HG02885 (cell line): ENCODE data around the gene FPGS.
A peak's percentile ranks its signal among the peaks of the same experiment; 100 is the strongest.
"Not testable (repeated sequence)": the region's sequence is repeated elsewhere in the genome, so short reads cannot be mapped to it uniquely, and the experiment has no call there.

Source experiments
- ATAC-seq: cut with Tn5 transposase; IDR thresholded peaks from one replicate; pipeline ENCODE4 v1.9.1; 2021; ENCODE audit warnings: mild to moderate bottlenecking; ENCODE audit not compliant: unreplicated experiment, poor library complexity

FPGS gene, protein sequence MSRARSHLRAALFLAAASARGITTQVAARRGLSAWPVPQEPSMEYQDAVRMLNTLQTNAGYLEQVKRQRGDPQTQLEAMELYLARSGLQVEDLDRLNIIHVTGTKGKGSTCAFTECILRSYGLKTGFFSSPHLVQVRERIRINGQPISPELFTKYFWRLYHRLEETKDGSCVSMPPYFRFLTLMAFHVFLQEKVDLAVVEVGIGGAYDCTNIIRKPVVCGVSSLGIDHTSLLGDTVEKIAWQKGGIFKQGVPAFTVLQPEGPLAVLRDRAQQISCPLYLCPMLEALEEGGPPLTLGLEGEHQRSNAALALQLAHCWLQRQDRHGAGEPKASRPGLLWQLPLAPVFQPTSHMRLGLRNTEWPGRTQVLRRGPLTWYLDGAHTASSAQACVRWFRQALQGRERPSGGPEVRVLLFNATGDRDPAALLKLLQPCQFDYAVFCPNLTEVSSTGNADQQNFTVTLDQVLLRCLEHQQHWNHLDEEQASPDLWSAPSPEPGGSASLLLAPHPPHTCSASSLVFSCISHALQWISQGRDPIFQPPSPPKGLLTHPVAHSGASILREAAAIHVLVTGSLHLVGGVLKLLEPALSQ

DNA sequence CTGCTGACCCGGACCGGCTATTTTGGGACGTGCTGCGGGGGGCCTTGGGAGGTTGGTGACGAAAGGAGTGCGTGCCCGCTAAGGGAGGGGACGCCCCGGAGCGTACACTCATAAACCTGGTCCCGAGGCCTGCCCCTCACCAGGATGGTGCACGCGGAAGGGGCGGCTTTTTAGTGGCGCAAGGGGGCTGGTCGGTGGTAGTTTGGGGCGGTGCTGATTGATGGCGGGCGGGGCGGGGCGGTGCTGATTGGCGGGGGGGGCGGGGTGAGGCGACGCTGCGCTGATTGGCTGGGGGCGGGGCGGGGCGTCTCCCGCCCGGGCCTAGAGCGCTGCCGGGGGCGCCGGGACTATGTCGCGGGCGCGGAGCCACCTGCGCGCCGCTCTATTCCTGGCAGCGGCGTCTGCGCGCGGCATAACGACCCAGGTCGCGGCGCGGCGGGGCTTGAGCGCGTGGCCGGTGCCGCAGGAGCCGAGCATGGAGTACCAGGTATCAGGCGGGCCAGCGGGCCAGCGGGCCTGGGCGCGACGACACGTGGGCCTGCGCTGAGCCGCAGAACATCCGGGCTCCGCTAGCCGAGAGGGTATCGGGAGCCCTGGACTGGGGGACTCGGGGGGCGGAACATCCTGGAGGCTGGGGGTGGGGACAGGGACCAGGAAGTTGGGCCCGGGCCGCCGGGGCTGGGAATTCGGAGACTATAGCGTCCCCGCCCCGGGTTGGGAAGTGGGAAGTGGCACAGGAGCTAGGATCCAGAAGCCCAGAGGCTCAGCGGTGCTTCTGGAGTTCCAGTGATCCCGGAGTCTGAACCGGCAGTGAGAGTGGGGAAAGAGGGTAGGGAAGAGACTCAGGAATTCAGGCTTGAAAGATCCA, at the start of gene FPGS:
TSS of gene FPGS (plus strand) at position 307 of the 868 bp plus-strand sequence. CDS start at position 350, 43 bp downstream.
- peak; percentile 81 for ATAC-seq

DNA sequence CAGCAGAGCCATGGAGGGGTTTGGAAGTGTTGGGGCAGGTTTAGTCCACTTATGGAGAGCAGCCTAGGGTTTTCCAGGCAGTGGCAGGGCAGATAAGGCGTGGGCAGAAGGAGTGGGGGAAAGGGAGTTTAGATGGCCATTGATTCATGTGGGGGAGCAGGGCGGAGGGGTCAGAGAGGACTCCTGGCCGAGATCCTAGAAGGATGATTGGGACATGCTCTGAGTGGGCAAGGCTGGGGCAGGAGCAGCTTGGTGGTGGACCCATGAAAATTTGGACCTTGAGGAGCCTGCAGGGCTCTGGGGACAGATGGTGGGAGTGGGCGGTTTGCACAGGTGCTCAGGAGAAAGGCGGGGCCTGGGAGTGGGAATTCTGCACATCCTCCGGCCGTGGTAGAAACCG, 49.5 kb upstream of the FPGS start:
- ATAC-seq, result no peak

DNA sequence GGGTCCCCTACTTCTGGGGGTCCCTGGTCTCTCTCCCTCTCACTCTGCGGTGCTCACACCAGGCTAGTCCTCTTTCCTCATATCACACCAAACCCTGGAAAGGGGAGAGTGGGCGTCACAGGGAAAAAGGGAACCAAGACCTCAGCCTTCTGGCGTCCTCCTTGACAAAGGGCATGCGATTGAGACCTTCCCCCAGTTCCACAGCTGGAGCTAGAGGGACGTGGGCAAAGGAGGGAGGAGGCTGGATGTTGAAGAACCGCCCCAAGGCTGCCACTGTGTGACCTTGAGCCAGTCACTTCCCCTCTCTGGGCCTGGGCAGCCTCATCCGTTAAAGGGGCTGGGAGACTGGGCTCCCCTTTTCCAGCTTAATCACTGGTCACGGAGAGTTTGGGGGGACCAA, 49.1 kb upstream of the FPGS start:
- ATAC-seq, result no peak

DNA sequence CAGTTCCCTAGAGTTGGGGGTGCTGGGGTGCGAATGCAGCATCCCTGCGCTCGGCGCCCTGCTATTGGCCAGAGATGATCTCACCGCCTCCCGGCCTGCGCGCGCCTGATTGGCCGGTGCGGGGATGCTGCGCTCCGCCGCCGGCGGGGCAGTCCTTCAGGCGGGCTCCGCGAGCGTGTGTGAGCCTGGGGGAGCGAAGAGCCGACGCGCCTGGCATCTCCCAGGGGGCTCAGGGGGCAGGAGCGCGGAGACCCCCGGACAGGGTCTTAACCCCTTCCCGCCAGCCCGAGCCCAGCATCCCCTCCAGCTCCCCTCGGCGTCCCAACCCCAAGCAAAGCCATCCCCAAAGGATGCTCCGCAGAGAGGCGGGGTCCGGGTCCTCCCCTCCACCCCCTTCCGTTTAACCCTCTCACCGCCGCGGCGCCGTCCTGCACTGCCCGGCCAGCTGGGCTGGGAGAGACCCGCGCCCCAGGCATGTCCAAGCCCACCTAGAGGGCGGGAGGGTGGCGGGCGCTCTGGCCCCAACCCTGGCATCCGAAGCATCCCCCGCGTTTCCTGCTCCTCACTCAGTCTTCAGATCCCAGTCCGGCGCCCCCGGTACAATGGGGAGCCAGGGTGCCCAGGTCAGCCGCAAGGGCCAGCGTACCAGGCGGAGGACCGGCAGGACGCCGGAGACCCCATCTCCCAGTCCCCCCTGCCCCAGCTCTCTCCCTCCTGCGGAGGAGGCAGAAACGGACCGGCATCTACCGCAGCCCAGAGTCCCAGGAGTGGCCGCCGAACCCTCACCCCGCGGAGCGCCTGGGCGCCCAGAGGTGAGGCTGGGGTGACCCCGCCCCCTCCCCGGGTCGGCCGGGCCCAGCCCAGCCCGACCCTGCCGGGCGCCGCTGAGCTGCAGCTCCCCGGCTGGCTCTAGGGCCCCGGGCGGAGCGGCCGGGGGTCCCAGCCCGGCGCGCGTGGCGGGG, 48.3 kb upstream of the FPGS start:
- no peak for ATAC-seq

DNA sequence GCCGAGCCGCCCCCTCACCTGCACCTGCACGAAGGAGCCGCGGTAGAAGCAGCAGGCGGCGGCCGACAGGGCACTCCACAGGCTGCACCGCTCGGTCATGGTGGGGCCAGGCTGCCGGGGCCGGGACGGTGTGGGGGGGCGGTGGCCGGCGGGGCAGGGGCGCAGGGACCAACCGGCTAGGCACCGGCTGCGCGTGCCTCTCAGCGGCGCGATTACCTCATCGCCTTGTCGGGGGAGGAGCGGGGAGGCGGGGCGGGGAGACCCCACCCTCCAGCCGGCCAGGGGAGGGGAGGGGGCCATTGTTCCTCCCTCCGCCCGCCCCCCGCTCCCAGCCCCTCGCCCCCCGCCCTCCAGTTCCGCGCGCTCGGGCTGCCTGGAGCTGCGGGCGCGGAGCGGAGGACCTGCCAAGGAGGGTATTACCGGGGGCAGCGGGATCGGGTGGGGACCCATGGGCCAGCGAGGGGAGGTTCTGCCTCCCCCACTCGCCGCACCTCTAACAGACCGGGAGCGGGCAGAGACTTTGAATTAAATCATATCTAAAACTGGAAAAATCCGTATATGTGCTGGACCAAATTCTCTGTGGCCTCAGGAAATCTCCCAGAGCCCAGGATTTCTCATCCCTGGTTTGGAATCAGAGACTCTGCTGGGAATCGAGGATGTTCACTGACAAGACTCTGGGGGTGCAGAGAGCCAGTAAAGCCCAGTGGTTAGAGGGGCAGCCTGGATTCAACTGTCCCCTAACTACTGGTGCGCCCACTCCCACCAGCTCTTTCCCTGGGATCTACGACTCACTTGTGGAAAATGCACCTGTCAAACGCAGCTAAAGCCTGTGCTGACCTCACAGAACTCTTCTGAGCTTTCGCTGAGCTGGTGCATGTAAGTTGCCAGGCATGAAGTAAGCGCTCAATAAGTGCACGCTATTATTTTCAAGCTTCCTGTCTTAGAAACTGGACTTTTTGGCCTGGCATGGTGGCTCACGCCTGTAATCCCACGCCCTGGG, 47.3 kb upstream of the FPGS start:
- ATAC-seq, result no peak

DNA sequence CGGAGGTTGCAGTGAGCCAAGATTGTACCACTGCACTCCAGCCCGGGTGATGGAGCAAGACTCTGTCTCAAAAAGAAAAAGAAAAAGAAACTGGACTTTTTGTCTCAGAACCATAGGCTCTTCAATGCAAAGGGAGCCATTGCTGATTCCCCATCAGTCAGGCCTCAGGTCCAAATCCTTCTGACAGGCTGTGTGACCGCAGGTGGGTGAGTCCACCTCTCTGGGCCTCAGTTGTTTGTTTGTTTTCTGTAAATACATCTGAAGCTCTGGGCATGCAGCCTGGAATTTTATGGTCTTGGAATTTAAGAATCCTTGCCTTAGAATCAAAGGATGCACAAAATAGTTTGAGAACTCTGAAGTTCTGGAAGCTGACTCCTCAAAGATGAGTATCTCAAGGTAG, 46.4 kb upstream of the FPGS start:
- no peak for ATAC-seq

DNA sequence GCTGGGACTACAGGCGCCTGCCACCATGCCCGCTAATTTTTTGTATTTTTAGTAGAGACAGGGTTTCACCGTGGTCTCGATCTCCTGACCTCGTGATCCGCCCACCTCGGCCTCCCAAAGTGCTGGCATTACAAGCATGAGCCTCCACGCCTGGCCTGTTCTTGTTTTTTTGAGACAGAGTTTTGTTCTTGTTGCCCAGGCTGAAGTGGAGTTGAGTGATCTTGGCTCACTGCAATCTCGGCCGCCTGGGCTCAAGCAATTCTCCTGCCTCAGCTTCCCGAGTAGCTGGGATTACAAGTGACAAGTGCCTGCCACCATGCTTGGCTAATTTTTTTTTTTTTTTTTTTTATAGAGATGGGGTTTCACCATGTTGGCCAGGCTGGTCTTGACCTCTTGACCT, 45.9 kb upstream of the FPGS start:
- not testable (repeated sequence) for ATAC-seq

DNA sequence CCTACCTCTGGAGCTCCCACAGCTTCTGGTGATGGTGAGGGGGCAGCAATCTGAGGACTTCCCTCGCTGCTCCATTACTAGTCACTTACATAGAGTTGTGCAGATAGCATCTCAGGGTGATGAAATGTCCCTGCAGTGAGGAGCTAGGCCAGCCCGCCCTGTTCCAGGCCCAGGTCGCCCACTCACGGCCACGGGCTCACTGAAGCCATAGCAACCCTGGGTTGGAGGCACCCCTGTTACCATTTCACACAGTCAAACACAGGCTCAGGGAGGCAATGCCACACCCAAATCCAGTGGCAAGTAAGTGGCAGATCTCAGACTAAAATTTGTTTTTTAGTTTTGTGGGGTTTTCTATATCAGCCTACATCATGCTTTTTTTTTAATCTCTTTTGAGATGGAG, 43.8 kb upstream of the FPGS start:
- ATAC-seq, result no peak

DNA sequence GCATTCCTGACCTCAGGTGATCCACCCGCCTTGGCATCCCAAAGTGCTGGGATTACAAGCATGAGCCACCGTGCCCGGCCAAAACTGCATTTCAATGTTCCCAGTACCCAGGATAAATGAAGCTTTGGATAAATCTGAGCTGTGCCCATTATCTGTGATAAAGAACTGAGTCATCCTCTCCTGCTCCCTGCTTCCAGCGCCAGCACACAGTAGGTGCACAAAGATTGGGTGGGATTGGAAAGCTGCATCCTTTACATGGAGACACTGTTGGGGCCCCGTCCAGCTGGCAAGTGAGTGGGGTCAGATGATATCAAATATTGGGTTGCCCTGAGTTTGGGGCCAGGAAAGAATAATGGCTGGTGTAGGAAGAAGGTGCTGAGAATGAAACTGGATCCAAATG, 41.6 kb upstream of the FPGS start:
- no peak for ATAC-seq

DNA sequence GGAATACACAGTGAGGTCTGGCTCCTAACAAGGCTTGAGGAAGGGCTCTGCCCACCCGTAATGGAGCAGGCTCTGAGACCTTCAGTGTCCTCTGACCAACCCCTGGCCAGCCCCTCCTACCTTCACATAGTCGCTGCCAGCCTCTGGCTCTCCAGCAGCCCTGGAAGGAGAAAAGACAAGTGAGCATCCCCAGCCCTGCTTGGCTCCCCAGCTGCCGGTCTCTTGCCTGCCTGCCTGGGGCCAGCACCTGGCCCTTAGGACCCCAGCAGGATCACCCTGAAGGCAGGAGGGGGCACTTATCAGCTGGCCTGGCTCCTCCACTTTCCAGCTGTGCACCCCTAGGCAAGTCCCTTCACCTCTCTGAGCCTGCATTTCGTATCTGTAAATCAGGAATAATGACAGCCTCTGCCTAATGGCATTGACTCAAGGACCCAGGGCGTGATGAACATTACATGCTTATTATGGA, 41.2 kb upstream of the FPGS start:
- no peak for ATAC-seq

DNA sequence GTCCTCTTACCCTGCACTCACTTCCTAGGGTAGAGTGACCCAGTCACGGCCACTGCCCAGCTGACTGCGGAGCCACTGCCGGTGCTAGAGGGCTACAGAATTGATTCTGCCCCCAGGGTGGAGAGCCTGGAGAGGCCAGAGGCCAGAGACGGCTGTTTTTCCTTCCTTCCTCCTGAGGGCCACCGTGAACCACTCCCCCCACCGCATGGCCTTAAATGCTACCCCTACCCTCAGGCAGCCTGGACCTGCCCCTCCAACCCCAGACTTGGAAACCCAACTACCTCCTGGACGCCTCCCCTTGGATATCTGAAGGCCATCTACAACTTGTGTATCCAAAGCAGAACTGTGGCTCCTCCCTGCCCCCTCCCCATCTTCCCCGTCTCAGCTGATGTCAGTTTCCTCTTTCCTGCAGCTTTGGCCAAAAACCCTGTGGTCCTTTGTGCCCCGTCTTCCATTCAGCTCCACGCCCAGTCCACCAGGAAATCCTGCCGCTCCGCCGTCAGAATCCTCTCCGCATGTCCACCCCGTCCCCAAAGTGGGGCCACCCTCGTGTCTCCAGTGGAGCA, 40.5 kb upstream of the FPGS start:
- no peak for ATAC-seq

DNA sequence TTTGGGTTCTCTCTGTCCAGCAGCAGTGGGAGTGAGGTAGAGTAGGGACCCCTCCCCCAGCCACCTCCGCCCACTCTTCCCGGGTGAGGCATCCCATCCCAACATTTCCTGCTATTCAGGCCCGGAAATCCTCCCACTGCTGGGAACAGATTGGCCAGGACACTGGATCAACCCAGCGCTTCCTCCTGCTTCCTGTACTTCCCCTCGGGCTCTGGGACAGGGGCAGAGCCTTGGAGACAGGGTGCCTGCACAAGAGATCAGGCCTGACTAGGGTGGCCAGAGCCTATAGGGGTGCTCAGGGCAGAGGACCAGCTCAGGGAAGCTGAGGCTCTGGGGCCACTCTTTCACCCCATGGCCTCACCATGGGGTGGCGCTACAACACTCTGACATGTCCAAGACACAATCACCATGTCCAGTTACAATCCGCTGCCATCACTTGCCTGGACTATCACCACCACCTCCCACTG, 38.7 kb upstream of the FPGS start:
- ATAC-seq, result no peak

DNA sequence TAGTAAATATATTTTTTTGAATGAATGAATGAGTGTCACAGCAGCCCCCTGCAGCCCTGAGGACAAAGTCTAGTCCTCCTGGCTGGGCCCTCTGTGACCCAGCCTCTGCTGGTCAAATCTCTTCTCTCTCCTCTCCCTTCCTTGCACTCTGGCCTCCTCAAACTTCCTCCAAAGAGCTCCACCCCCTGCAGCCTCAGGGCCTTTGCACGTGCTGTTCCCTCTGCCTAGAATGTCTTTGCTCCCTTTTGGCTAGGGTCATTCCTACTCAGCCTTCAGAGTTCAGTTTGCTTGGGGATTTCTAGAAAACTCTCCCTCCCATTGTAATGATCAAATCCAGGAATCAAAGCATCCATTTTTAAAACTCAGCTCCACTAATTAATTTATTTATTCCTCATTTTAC, 37.3 kb upstream of the FPGS start:
- ATAC-seq, result no peak

DNA sequence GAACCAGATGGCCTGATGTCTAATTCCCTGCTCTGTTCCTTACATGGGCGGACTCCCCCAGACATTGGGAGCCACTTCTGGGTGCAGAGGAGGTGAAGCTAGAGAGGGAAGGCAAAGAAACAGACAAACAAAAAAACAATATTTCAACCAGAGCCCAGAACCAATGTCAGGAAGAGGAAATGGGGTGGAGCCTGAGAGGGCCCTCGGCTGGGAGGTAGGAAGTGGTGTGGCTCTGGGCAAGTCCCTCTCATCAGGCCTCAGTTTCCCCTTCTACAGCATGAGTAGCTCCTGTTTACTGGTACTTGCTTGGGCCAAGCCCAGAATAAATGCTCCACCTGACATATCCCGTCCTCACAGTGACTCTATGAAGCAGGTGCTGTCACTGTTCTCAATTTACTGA, 35.3 kb upstream of the FPGS start:
- ATAC-seq, result no peak

DNA sequence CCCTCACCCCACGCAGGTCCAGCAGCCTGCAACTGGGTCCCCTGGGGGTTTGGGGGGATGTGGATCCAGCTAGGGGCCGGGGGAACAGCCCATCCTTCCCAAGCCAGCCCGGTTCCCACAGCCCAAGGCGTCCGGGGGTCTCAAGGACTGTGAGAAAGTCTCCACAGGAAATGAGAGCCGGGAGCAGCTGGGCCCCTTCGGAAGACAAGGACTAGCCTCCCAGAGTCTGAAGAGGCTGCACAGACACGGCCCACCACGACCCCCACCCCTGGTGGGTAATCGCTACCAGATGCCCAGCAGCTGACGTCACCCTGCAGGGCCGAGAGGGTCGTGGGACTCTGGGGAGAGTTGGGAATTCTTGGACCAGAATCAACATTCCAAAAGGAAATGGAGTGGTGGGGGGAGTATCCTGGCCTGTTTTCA, 34.8 kb upstream of the FPGS start:
- no peak for ATAC-seq

DNA sequence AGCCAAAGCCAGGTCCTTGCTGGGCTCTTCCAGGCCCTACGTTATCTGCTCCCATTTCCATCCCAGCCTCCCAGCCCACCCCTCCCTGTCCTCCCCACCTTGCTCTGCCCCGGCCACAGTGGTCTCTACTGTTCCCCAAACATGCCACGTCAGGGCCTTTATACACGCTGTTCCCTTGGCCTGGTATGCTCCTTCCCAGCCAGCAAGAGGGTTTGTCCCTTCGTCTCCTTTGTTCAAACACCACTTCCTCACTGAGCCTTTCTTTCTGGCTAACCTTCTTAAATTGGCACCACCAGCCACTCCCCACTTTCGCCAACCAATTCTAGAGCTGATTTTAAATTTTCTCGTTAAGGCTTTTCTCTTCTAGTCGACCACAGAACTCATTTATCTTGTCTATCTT, 34.0 kb upstream of the FPGS start:
- ATAC-seq, result no peak

DNA sequence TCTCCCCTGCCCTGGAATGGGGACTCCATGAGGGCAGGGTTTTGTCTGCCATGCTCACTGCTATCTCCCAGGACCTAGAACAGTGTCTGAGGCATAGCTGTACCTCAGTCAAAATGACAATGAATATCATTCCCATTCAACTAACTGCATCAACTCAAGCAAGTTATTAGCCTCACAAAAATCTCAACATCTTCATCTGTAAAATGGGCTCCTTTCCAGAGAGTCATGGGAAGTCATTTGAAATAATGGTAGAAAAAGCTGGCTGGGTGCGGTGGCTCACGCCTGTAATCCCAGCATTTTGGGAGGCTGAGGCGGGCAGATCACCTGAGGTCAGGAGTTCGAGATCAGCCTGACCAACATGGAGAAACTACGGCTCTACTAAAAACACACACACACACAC, 33.6 kb upstream of the FPGS start:
- ATAC-seq, result no peak

DNA sequence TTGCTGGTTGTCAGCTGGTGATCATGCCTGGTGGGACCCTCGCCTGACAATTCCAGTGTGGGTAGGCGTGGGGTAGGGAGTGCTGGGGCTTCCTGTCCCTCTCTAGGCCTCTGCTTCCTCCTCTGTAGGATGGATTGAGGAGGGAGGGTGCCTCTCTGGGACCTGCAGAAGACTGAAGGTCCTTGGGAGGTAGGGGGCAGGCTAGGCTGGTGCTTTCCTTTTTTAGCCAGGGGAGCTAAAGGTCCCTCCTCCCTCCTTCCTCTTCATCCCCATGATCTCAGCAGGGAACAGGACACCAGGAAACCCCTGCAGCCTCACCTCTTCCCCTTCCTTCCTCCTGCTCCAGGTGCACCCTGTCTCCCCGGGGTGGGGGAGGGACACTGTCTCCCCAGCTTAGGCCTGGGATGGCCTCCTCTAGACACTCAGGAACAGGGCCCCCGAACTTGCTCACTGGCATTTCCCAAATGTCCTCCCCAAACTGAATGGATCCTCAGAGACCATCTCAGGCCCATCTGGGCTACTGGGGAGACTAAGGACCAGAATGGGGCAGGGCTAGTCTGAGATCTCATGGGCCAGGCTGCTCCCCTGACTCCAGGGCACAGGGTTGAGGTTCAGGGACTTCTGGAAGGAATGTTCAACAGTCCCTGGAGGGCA, 32.6 kb upstream of the FPGS start:
- ATAC-seq, result no peak
